HUES6 (cell line): Measurements from ENCODE around the gene ATP1B3.

ENCODE experiments used
- H3K27ac ChIP-seq: 2 replicates; pipeline ENCODE4 v1.7.0; 2013; ENCODE audit warnings: low read depth, mild to moderate bottlenecking, low read length, inconsistent platforms
- H3K27me3 ChIP-seq: 2 replicates; pipeline ENCODE4 v1.6.1; 2013; ENCODE audit warnings: low read length; ENCODE audit not compliant: control insufficient read depth, insufficient read depth
- H3K36me3 ChIP-seq: 2 replicates; pipeline ENCODE4 v1.6.1; 2013; ENCODE audit warnings: low read length; ENCODE audit not compliant: control insufficient read depth, insufficient read depth
- H3K4me1 ChIP-seq: 2 replicates; pipeline ENCODE4 v1.6.1; 2013; ENCODE audit warnings: low read length; ENCODE audit not compliant: control insufficient read depth, insufficient read depth
- H3K4me3 ChIP-seq: 2 replicates; pipeline ENCODE4 v1.5.1; 2013; ENCODE audit warnings: low read depth, low read length
- H3K9ac ChIP-seq: one replicate; pipeline ENCODE4 v1.6.1; 2013; ENCODE audit warnings: mild to moderate bottlenecking, low read length
- H3K9me3 ChIP-seq: 2 replicates; pipeline ENCODE4 v1.6.1; 2013; ENCODE audit warnings: low read depth, low read length; ENCODE audit not compliant: control insufficient read depth, insufficient read depth

Gene ATP1B3

GRCh38 chr3:141942006-141942405, 65.6 kb downstream of the ATP1B3 start:
- Histone ChIP-seq H3K27ac (no peak overlapping the region), H3K4me1 (no peaks in the 10 kb centered on the region), H3K36me3 (no peaks in the 10 kb centered on the region), H3K4me3 (no peak overlapping the region), H3K27me3 (no peaks in the 10 kb centered on the region), H3K9ac (no peak overlapping the region), H3K9me3 (no peaks in the 10 kb centered on the region)

- peaks cover 8% of the 10 kb centered on the region for H3K4me1 ChIP-seq
- H3K27me3 ChIP-seq: no peaks in the 10 kb centered on the region
- no peak overlapping the region for H3K9ac ChIP-seq
- peaks cover 4% of the 10 kb centered on the region; the same call in 1 of the 2 replicates for H3K36me3 ChIP-seq
- H3K9me3 ChIP-seq: no peaks in the 10 kb centered on the region
- no peak overlapping the region for H3K27ac ChIP-seq
- H3K4me3 ChIP-seq: no peak overlapping the region
Observed at GRCh38 chr3:141945726-141946485, 69.5 kb downstream of the ATP1B3 start.

GRCh38 chr3:141949399-141949798, 73.0 kb downstream of the ATP1B3 start:
- Histone ChIP-seq H3K36me3 (peaks cover 27% of the 10 kb centered on the region), H3K4me1 (peaks cover 8% of the 10 kb centered on the region), H3K9ac (no peak overlapping the region), H3K27ac (no peak overlapping the region), H3K27me3 (no peaks in the 10 kb centered on the region), H3K4me3 (no peak overlapping the region), H3K9me3 (no peaks in the 10 kb centered on the region)

- no peak overlapping the region for H3K27ac ChIP-seq
- no peaks in the 10 kb centered on the region for H3K9me3 ChIP-seq
- peaks cover 27% of the 10 kb centered on the region for H3K36me3 ChIP-seq
- H3K4me3 ChIP-seq: no peak overlapping the region
- no peak overlapping the region for H3K9ac ChIP-seq
- H3K27me3 ChIP-seq: no peaks in the 10 kb centered on the region
- H3K4me1 ChIP-seq: peaks cover 8% of the 10 kb centered on the region
Observed at GRCh38 chr3:141949972-141950371, 73.5 kb downstream of the ATP1B3 start.

GRCh38 chr3:141950572-141951493, 74.4 kb downstream of the ATP1B3 start:
- Histone ChIP-seq H3K4me1 (peaks cover 8% of the 10 kb centered on the region), H3K36me3 (peaks cover 27% of the 10 kb centered on the region), H3K27ac (no peak overlapping the region)

GRCh38 chr3:141952611-141953010, 76.2 kb downstream of the ATP1B3 start:
- peaks cover 8% of the 10 kb centered on the region for H3K4me1 ChIP-seq
- peaks cover 35% of the 10 kb centered on the region for H3K36me3 ChIP-seq
- H3K27me3 ChIP-seq: no peaks in the 10 kb centered on the region

More at GRCh38 chr3:141950572-141951493, 74.4 kb downstream of the ATP1B3 start:
- Histone ChIP-seq H3K9ac (no peak overlapping the region), H3K9me3 (no peaks in the 10 kb centered on the region), H3K4me3 (no peak overlapping the region), H3K27me3 (no peaks in the 10 kb centered on the region)

GRCh38 chr3:141955175-141955574, 78.7 kb downstream of the ATP1B3 start:
- Histone ChIP-seq H3K36me3 (peaks cover 55% of the 10 kb centered on the region), H3K27me3 (no peaks in the 10 kb centered on the region), H3K4me3 (no peak overlapping the region), H3K9me3 (no peaks in the 10 kb centered on the region), H3K9ac (no peak overlapping the region), H3K4me1 (no peaks in the 10 kb centered on the region), H3K27ac (no peak overlapping the region)

More at GRCh38 chr3:141952611-141953010, 76.2 kb downstream of the ATP1B3 start:
- Histone ChIP-seq H3K9ac (no peak overlapping the region), H3K4me3 (no peak overlapping the region), H3K9me3 (no peaks in the 10 kb centered on the region), H3K27ac (no peak overlapping the region)

- H3K9ac ChIP-seq: no peak overlapping the region
- no peak overlapping the region for H3K4me3 ChIP-seq
- no peaks in the 10 kb centered on the region for H3K4me1 ChIP-seq
- H3K27me3 ChIP-seq: no peaks in the 10 kb centered on the region
- peaks cover 40% of the 10 kb centered on the region for H3K36me3 ChIP-seq
- no peaks in the 10 kb centered on the region for H3K9me3 ChIP-seq
- no peak overlapping the region for H3K27ac ChIP-seq
Observed at GRCh38 chr3:141959589-141960554, 83.4 kb downstream of the ATP1B3 start.

- H3K36me3 ChIP-seq: peaks cover 40% of the 10 kb centered on the region
- H3K4me3 ChIP-seq: no peak overlapping the region
- no peaks in the 10 kb centered on the region for H3K4me1 ChIP-seq
- no peak overlapping the region for H3K27ac ChIP-seq
- H3K9me3 ChIP-seq: no peaks in the 10 kb centered on the region
- H3K27me3 ChIP-seq: no peaks in the 10 kb centered on the region
- no peak overlapping the region for H3K9ac ChIP-seq
Observed at GRCh38 chr3:141960731-141961130, 84.3 kb downstream of the ATP1B3 start.

GRCh38 chr3:141963301-141963700, 86.9 kb downstream of the ATP1B3 start:
- H3K9me3 ChIP-seq: no peaks in the 10 kb centered on the region
- no peaks in the 10 kb centered on the region for H3K4me1 ChIP-seq
- H3K27ac ChIP-seq: no peak overlapping the region
- H3K27me3 ChIP-seq: no peaks in the 10 kb centered on the region
- no peak overlapping the region for H3K4me3 ChIP-seq
- H3K9ac ChIP-seq: no peak overlapping the region
- peaks cover 31% of the 10 kb centered on the region for H3K36me3 ChIP-seq
